GM13976 (cell line): ENCODE measurements around the gene TMEM86A.

ENCODE experiments used
- DNase-seq: peaks from one replicate; pipeline ENCODE4 v3.0.0; 2012; ENCODE audit warnings: low spot score
- CTCF ChIP-seq: IDR thresholded peaks from 2 replicates; pipeline ENCODE4 v1.5.1; 2012; ENCODE audit warnings: borderline replicate concordance, mild to moderate bottlenecking; ENCODE audit not compliant: insufficient read depth; ENCODE audit errors: extremely low read depth, missing control alignments, control extremely low read depth
- in situ Hi-C: fragments of 300-500 bp; cut with MboI; formaldehyde crosslinking; loops from one replicate; pipeline ENCODE4 v1.12.0; 2022; ENCODE audit warnings: low sequenced_read_pairs, mixed read lengths, inconsistent platforms; ENCODE audit not compliant: unreplicated experiment

Gene TMEM86A

GRCh38 chr11:18700375-18700774 lies 1.8 kb downstream of the TMEM86A start:
- DNase-seq, result no peak
- in situ Hi-C loops, result no loop called here
- TF ChIP-seq CTCF, result no peak

GRCh38 chr11:18700872-18701271 lies 2.3 kb downstream of the TMEM86A start:
- no peak for DNase-seq
- in situ Hi-C loops, result no loop called here
- no peak for TF ChIP-seq CTCF

GRCh38 chr11:18701614-18702216 lies 3.1 kb downstream of the TMEM86A start:
- TF ChIP-seq CTCF, result no peak
- DNase-seq, result no peak

GRCh38 chr11:18703001-18703763 lies 4.6 kb downstream of the TMEM86A start:
- no peak for DNase-seq
- in situ Hi-C loops, result no loop called here
- TF ChIP-seq CTCF, result no peak

More at GRCh38 chr11:18701614-18702216, 3.1 kb downstream of the TMEM86A start:
- in situ Hi-C loops, result no loop called here

GRCh38 chr11:18704045-18704645 lies 5.6 kb downstream of the TMEM86A start:
- no peak for TF ChIP-seq CTCF
- DNase-seq, result no peak
- in situ Hi-C loops, result no loop called here

- in situ Hi-C loops, result no loop called here
- TF ChIP-seq CTCF, result no peak
- DNase-seq, result no peak
These were observed 6.1 kb downstream of the TMEM86A start for GRCh38 chr11:18704698-18705097.
